ENCODE results near the gene GPR34.
"Not testable (repeated sequence)": the region's sequence is repeated elsewhere in the genome, so short reads cannot be mapped to it uniquely, and the experiment has no call there.

Gene GPR34

GRCh38 chrX:41688835-41689234, at the start of gene GPR34:
Gene GPR34, plus strand, starts transcription at chrX:41688973. Its CDS starts 6,661 bp downstream, at chrX:41695634.
- no peak for DNase-seq

DNA sequence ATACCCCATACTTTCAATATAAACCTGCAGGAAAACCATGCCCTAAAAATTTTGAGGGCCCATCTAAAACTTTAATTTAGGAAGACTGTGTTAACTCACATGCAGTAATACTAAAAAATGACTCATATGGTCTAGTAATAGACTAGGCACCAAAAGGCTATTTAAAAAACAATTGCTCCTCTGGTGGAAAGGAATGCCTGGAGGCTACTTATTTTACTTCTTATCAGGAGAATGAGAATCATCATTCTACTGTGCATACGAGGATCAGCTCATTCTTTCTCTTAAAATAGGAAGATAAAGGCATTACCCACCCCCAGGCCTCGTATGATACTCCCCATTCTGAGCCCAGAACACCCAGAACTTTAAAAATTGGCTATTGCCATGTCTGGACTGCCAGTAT, 42.6 kb upstream of the GPR34 start:
- DNase-seq = not testable (repeated sequence)

DNA sequence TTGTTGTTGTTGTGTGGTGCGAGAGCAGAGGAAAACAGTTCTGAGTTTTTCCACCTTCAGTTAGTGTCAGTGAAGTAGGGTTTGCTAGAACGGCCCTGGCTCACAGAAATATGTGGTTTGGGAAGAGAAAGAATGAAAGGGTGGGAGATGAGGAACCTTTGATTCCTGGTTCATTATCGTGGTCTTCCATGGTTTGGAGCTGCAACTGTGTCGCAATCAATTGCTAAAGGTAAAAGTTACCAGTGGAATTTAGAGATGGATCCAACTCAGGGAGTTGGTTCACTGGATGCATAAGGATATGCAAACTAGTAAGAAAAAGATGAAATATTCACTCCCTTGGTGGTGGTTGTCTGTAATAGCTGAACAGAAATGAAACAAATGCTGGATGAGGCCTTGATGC, 35.6 kb upstream of the GPR34 start:
- no peak for DNase-seq

DNA sequence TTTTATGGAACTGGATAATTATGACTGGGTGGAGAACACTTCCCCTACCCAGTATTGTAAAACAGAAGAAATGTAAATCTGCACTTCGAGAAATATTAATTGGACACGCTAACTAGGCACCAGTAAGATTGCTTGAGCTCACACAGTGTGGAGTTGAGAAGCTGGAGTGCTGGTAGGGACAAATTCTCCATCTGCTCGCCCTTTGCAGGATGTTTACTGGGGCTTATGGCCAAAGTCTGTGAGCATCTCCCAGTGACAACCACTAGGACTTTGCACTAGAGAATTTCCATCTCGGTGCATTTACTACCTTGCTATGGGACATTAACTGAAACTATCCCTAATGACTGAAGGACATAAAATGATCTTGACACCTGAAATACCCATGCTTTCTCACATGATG, 33.7 kb upstream of the GPR34 start:
- no peak for DNase-seq

GRCh38 chrX:41655631-41656030, 33.1 kb upstream of the GPR34 start:
- no peak for DNase-seq

DNA sequence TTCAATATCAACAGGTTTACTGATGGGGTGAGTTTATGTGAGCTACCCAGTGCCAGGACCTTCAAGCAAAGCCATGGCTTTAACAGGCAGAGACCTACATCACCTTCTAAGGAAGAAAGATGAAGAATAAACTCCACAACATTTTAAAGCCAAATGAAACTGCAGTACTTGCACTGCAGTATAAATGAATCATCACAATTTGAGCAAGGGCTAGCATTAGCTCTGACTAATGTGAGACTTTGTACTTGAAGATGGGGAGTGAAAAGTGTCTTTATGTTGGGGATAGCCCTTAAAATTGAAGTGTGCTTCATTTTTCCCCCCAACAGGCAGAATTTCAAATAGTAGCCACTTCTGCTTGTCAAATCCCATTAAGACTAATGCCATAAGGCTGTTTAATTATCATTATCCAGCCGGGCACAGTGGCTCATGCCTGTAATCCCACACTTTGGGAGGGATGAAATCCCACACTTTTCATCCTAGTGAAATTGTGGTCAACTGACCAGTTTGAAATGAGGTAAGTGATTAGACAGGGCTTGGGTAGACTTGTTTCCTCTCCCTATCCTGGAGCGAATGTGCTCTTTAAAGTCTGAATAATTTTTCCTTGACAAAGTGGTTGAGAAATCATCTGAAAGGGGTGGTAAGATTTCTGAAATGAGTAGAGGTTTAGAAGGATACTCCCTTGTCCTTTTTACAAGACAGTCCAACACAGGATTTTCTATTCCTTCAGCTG, 27.2 kb upstream of the GPR34 start:
- DNase-seq = no peak

DNA sequence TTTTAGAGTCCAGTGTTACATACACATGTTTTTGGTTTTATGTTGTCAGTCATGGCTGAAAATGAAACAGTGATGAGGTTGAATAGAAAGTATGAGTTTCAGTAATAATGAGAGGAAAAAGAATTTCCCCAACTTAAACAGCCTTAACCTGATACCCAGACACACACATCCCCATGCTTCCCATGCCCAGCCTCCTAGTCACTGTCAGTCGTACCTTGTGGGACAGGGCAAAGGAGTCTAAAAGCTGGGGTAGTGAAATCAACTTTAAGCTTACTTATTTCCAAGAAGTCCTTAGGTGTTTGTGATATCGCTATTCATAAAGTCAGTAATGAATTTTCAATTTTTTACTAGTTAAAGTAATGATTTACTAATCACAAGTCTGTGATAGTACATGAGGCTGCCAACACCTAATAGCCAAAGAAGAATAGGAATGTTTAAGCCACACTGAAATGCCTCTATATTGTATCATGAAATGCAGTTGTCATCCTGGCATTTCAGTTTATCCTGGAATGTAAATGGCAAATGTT, 24.3 kb upstream of the GPR34 start:
- DNase-seq = no peak

DNA sequence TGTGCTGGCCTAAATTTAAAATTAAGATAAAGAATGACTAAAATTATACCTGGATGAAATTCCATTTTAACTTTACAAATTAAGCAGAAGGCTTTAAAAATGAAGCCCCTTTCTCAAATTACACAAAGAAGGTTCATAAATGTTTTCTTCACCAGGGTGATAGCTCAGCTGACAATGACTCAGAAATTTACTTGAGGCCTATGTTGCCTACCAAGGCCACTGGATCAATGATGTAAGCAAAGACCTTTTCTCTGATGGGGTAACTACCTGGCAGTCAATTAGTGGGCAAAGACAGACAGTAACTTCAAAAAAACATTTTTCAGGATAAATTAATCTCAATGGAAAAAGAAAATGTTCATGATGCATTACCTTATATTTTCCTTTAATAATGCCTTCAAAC, 23.9 kb upstream of the GPR34 start:
- DNase-seq = no peak

GRCh38 chrX:41665686-41666085, 23.1 kb upstream of the GPR34 start:
- DNase-seq = no peak

- DNase-seq = no peak
Measured at GRCh38 chrX:41666251-41666650, 22.5 kb upstream of the GPR34 start.

GRCh38 chrX:41667631-41668030, 21.1 kb upstream of the GPR34 start:
- no peak for DNase-seq

DNA sequence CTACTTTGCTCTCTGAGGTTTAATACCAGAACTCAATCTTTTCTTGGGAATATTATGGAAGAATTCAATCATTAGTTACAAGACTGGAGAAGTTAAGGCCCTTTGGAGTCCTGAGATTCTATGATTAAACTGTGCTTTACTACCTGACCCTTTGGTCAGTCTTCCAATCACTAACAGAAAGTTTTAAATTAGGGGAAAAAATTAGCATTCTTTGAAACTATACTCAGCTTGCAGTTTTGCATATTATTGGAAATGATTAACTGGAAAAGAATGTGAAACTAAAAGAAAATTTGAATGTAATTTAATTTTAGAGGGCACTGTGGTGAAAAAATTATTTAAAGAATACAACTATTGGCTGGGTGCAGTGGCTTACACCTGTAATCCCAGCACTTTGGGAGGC, 18.7 kb upstream of the GPR34 start:
- no peak for DNase-seq

DNA sequence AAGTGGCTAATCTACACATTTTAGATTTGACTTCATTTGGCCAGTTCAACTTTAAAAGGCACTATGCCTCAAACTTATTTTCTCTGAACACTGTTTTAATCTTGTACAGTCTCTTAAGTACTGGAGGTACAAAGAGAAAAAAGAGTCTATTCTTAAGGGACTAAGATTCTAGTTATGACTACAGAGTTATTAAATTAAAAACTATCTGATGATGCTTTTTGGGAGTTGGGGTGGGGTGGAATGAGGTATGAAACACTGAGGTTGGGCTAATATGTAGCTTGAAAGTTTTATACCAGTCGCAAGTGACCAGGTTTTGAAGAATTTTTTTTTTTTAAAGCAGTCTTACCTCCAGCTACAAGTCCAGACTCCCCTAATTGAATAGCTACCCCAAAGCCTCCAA, 17.7 kb upstream of the GPR34 start:
- DNase-seq = no peak

DNA sequence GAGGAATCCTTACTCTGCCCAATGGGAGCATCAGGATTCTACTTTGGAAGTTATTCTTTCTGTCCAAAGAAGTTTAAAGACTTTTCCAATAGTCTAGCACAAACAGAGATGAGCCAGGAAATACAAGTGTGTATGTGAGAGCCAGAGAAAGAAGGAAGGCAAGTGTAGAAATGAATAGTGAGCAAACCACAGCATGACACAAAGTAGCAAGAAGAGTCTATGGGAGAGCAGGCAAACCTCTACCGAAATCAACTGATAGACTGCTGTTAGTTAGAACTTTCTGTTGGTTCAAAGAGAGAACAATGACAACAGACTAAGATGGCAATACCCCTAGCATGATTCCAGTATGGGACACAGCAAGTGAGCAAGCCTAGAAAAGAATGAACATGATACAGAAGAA, 16.1 kb upstream of the GPR34 start:
- DNase-seq = no peak

DNA sequence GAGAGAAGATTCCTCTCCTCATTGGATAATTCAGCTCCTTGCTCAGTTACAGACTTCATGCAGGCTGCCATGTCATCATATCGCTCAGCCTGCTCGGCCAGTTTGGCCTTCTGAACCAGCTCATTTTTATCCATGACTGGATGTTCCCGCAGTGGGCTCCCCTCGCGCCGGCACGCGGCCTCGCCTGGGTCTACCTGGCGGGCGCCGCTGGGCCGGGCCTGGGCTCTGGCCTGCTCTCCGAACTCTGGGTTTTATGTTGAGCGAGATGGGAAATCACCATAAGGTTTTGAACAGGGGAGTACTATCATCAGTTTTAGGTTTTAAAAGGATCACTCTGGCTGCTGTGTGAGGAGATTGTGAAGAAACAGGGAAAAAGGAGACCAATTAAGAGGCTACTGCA, 12.4 kb upstream of the GPR34 start:
- not testable (repeated sequence) for DNase-seq

DNA sequence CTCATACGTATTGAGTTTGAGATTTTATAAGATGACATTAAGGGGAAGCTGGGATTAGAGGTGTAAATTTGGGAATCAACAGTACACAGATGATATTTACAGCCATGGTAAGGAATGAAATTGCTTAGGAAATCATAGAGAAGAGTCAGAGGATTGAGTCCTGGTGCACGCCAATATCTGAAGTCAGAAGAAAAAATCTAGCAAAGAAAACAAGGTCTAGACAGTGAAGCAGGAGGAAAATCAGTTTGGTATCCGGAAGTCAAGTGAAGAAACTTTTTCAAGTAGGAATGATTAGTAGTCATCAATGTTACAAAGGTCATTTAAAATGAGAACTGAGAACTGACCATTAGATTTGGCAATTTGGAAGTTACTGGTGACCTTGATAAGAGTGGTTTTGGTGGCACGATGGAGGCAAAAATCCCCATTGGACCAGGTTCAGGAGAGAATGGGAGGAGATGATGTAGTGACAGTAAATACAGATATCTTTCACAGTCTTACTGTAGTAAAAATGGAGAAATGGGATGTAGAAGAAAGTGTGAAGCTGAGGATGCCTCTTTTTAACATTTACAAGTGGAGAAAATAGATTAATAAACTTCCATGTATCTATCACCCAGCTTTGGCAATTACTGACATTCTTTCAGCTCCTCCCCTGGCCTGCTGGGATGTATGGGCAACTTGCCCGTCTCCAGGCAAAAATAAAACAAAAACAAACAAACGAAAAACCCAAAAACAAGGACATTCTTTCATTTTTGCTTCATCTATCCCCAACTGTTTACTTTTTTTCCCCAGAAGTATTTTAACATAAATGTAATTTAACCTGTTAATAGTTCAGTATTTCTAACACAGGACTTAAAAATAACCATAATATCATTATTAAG, 11.4 kb upstream of the GPR34 start:
- DNase-seq = no peak

DNA sequence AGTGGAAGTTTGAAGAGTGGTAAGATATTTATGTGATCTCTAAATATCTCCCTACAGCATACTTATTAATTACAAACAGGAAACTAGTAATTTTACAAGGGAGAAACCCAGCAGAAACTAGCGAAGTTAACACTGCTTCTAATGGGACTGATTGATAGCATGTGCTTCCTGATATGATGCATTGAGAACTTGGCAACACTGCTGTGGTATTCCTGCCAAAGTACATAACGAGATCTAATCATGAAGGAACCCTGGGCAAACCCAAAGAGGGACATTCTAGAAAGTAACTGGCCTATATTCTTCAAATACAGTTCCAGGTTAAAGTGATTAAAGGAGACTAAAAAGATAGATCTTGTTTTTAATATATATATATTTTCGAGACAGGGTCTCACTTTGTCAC, 4.6 kb upstream of the GPR34 start:
- no peak for DNase-seq

GRCh38 chrX:41684940-41685339, 3.8 kb upstream of the GPR34 start:
- DNase-seq = no peak

- DNase-seq = no peak
Measured at GRCh38 chrX:41686788-41687187, 2.0 kb upstream of the GPR34 start.

- DNase-seq = no peak
Measured at GRCh38 chrX:41688156-41688555, 617 bp upstream of the GPR34 start.

DNA sequence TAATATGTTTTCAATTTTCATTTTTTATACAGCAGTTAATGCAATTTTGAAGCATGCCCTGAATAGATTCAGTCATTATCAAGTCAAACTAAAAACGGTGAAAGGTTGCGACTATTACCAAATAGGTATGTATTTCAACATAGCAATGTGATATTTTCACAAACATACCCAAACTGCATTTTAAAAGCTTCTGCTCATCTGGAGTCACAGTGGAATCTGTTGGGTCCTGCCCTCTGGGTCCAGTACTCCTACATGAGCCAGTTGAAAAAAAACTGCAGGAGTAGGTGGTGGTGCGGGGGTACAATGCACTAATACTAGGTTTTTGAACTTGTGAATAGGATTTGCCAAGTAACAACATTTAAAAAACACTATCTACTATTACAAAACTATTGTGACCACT, 938 bp downstream of the GPR34 start:
- DNase-seq = no peak

GRCh38 chrX:41692162-41692749, 3.5 kb downstream of the GPR34 start:
- DNase-seq = no peak

DNA sequence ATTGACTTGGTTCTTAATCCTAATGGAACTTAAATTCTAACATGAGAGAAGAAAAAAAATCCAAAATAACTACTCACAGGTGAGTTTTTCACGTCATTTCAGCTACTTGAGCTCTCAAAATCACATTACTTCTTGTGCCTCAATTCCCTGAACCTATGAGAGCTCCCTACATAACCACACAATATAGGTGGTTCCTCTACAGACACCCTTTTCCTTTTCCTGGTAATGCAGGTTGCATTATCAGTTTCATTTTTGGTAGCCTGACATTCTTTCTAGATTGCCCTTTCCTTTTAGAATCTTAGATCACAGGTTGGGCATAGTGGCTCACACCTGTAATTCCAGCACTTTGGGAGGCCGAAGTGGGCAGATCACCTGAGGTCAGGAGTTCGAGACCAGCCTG, 4.3 kb downstream of the GPR34 start:
- no peak for DNase-seq

DNA sequence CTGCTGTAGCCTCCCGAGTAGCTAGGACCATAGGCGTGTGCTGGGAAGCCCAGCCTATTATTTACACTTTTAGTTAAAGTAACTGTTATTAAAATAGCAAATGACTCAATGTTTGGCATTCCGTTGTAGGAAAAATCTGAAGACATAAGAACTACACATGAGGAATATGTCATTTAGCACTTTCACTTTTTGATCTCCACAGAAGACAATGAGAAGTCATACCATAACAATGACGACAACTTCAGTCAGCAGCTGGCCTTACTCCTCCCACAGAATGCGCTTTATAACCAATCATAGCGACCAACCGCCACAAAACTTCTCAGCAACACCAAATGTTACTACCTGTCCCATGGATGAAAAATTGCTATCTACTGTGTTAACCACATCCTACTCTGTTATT, 6.7 kb downstream of the GPR34 start:
- DNase-seq = no peak
